ENCODE measurements around the gene FNIP2.

The FNIP2 gene

DNA sequence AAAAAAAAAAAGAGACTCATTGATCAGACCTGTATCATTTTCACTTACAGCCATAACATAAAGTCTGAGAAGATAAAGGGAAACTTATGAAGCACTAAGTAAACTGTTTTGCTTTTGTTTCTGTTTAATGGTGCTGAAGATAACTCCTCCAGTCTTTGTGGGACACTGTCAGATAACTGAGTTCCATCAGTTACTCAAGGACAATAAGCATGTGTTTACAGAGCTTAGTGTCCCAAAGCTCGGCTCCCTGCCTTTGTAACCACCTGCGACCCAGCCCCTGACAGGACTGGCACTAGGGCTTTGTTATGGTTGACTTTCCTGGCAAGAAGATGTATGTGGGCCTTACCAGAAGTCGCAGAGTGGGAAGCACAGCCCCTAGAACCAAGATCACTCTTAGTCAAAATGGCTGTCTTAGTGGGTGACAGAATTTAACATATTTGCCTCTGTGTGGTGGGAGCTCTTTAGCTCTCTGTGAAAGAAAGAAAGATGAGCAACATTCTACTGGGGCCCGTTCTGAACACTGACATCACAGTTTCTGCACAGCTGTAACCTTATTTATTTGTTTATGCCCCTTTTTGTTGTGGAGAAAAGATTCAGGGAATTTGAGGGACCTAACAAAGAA lies 68.1 kb downstream of the FNIP2 start:
- DNase-seq (ENCODE audit: low read depth in 2 of 2) = no peak

DNA sequence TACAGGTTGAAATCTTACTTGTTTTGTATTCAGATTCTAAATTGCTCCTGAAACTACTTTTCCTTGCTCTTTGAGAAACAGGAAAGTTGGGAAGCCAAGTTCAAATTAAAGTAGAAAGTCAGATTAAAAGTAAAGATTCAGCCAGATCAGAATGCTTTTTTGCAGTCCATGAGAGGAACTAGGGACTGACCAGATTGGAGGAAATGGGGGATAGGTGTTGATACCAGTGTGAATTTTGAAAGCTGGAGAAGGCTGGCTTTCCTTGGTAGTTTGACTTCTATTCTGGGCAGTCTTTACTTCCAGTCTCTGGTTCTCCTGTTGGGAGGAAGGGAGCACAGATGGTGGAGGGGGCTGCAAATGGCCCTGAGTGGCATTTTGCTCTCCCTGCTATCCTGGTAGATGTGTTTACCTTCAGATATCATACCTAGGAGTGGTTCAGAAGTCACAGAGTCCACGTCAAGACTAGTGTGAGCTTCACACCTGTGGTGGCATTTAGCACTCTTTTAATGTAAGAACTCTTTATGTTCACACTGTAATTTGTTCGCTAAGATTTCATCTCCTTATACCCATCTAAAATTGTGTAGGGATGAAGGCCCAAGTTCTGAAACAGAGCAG lies 68.8 kb downstream of the FNIP2 start:
- DNase-seq (ENCODE audit: low read depth in 2 of 2) = no peak

DNA sequence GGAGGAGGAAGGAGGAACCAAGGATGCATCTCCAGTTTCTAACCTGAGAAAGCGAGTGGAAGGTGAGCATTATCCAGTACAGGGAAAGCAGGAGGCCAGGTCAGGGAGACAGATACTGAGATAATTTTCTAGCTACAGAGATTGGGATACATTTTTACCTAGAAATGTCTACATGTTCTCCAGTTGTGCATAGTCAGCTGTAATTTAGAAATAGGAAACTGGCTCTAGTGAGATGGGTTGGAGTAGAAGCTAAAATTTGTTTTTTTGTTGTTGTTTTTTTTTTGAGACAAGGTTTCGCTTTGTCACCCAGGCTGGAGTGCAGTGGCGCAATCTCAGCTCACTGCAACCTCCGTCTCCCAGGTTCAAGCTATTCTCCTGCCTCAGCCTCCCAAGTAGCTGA lies 71.3 kb downstream of the FNIP2 start:
- no peak for DNase-seq (ENCODE audit: low read depth in 2 of 2)

DNA sequence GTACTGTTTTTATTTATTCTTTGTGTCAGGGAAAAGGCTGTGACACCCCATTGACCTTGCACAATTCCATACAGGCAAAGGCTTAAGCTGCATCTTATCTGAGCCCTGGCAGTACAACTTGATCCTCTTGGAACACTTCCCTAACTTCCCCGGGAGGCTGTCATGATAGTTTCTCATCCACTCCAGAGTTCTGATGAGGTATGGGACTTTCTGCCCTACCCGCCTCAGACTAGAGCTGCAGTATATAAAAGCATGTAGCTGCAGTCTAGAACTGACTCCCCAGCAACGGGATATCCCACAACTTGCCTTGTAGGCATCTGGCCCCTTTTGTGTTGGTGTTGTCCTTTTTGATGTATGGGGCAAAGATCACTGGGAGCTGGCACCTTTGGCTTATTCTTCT lies 72.7 kb downstream of the FNIP2 start:
- no peak for DNase-seq (ENCODE audit: low read depth in 2 of 2)

DNA sequence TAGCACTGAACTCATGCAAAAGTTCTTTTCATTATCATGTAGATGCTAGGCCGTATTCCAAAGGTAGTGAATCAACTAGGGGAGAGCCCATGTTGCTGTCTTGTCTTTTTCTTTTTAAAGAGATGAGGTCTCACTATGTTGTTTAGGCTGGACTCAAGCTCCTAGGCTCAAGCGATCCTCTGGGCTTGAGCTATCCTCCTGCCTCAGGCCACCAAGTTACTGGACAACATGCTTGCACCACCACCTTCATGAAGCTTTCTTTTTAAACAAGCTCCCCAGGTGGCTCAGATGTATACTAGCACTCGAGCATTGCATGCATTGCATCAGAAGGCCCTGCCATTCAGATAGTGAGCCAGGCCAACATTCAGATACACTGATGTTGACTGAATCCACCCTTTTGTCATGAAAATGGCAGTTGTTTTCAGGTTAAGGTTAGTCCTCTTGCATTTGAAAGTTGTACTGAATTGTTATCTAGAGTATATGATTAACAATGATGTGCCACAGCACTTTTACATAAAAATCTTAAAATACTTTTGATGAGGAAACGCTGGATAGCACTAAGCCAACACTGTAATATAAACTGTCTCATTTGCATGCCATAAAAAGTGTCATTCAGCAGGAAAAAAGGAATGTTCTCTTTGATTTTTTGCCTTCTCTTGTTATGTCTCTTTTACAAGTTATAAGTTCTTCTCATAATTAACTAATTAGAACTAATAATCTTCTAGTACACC lies 76.7 kb downstream of the FNIP2 start:
- no peak for DNase-seq (ENCODE audit: low read depth in 2 of 2)

DNA sequence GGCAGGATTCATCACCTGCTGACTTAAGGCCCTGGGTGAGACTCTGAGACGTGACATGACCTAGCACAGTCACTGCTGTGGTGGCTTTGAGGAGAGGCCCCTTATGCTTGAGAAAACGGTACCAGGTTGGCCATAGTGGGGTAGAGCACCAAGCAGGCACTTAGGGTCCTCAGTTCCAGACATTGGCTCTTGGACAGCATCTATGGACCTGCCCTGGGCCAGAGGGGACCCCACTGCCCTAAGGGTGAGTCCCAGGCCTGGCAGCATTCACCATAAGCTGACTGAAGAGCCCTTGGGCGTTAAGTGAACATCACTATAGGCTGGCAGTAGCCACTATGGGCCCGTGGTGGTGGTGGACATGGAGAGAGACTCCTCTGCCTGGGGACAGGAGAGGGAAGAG lies 78.7 kb downstream of the FNIP2 start:
- no peak for DNase-seq (ENCODE audit: low read depth in 2 of 2)

DNA sequence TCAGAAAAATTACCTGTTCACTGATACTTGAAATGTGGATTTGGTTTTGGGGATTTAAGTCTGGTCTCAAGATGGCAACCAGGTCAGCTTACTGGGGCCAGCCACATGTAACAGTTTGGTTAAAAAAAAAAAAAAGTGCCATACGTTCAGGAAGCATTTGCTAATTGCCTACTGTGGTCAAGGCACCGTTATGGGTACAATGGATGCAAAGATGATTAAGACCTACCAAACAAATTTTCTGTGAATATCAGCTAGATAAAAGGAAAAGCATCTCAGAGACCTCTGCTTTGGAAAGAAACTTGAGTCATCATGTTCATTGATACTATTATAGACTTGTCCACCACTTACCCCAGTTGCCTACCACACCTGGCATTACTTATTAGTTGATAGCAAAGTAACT lies 80.9 kb downstream of the FNIP2 start:
- DNase-seq (ENCODE audit: low read depth in 2 of 2) = no peak

DNA sequence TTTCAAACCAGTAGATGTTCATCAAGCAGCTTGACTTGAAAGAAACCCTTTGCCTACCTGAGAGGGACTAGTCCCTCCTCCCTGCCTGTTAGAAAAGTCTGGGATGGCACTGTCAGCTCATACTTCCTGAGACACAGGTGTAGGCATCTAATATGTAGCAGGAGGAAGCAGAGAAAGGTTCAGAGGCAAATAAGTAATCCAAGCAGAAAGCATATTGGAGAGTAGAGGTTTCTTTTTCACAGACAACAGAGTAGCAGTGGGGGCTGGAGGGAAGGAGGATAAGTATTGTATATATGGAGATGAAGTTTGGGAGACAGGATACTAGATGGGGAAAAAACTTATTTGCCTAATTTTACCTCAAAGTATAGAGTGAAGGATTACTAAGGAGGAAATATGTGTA lies 81.5 kb downstream of the FNIP2 start:
- DNase-seq (ENCODE audit: low read depth in 2 of 2) = no peak

DNA sequence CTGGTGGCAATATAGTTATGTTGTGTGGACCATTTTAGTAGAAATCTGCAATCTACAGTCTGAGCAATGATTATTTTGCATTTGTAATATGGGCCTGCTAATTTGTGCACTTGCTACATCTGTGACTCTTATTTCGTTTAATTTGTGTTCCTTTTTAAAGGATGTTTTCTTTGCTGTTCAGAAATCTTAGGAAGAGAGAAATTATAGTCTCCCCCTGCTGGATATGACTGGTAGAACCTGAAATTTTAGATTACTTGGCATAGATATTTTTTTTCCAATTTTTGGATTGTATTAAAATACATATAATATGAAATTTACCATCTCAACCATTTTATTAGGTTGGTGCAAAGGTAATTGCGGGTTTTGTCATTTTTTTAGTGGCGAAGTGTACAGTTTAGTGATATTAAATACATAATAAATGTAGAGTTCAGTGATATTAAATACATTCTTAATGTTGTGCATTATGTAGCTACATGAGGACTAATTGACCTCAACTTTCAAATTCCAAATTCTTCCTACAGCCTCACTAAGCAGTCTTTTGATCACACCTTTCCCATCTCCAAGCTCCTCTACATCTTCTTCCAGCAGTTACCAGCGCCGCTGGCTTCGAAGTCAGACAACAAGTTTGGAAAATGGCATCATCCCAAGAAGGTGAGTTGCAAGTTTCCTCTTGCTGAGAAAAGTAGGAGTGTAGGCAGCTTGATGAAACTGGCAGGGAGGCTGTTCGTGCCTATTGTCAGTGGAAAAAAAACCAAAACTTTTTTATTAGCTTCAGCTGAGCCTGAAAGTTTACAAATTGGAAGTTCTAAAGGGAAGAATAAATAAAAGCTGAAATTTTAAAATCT lies 82.2 kb downstream of the FNIP2 start:
- DNase-seq (ENCODE audit: low read depth in 2 of 2) = peak in 1 of 2 experiments; percentile 22

DNA sequence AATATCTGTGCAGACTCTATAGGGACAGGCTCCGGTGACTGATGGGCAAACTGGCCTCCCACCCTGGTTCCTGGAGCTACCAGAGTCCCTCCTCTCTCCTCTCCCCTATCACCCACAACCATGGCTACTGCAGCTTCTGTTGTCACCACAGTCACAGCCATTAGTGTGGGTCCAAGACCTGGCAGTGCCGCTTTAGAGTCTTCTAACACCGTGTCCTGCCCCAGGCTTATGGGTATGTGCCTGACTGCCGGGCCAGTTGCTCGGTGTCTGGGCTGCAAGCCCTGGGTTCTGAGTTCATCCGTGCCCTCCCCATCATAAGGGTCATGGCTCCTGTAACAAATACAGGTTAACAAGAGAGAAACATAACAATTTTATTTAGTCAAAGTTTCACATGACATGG lies 85.4 kb downstream of the FNIP2 start:
- DNase-seq (ENCODE audit: low read depth in 2 of 2) = no peak

DNA sequence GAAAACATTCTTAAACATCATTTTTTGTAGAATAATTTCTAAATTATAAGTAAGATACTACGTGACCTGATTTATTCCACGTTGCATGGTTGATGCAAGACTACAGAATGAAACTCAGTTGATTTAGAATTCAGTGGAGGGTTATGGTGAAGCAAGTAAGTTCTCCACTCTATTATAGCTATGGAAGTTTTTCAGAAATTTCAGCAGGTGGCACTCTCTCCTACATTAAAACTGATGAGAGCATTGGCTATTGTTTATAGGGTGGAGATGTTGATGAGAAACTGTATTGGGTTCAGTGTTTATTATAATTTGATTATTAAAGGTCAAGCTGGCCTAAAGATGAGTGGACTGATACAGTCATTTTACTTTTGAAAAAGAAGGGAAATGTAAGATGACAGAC lies 88.0 kb downstream of the FNIP2 start:
- peak in 1 of 2 experiments; percentile 25 for DNase-seq (ENCODE audit: low read depth in 2 of 2)

DNA sequence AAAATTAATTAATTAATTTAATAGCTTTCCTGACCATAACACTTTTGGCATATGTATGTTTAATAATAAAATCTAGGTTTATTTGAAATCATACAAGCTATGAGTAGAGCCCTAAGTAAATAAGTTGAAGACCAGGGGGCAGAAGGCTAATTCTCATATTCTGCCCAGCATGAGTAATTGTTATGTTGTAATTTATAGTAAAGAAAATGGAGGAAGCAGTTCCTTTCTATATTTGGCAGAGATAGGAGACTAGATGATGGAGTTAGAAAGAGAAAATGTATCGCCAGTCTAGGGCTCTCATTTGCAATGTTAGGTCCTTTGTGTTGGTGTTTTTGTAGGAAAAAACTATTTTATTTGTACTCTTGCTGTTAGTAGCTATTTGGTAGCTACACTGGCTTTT lies 89.1 kb downstream of the FNIP2 start:
- no peak for DNase-seq (ENCODE audit: low read depth in 2 of 2)

DNA sequence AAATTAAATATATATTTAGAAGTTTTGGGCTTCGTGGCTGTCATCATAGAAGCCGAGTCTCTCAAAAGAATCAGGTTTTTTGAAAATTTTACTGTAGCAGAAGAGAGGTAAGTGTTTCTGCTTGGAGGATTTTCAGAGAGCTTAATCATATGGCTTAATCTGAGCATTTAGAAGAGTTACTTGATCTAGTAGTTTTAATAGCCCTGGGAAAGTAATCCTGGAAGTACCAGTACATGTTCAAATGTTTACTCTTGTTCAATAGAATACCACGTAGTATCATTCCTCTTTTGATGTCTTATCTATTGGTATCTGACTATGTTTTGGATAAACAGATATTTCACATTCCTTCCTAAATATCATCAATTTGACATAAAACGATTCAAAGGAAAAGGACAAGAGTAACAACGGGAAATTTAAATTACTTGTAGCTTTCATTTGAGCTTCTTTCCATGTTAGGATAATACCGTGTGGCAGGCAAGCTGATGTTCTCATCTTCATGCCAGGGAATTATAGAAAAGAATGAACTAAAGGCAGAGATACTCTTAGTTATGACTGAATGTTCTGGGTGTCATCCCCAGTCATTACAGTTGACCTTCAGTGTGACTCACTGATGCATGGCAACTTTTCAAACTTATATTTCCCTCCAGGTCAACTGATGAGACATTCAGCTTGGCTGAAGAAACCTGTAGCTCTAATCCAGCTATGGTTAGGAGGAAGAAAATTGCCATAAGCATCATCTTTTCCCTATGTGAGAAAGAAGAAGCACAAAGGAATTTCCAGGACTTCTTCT lies 89.8 kb downstream of the FNIP2 start:
- no peak for DNase-seq (ENCODE audit: low read depth in 2 of 2)

DNA sequence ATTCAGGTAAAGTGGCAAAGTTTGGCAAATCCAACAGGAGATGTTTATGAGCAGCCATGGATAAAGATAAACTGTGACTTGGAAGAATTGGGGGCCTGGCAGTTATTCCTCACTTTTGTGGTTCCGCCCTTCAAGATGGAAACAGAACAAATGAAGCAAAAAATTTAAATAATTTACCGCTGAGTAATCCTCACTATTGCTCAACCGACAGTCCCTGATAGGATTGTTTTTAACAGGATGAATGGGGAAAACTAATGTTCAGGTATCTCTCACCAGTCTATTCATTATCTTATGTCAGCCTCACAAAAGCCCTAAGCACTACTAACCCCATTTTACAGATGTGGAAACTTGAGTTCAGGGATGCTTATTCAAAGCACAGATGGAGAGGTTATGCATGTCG lies 90.8 kb downstream of the FNIP2 start:
- DNase-seq (ENCODE audit: low read depth in 2 of 2) = no peak

DNA sequence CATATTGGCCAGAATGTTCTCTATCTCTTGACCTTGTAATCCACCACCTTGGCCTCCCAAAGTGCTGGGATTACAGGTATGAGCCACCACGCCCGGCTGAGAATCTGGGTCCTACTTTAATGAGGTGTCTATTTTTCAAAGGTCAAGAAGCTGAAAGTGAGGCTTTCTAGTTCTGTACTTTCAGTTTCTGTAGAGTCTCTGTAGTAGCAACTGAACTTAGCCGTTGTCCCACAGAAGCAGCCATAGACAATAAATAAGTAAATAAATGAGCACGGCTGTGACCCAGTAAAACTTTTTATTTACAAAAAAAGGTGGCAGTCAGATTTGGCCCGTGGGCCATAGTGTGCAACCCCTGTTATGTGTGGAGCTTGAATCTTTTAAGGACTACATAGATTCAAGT lies 92.0 kb downstream of the FNIP2 start:
- no peak for DNase-seq (ENCODE audit: low read depth in 2 of 2)

DNA sequence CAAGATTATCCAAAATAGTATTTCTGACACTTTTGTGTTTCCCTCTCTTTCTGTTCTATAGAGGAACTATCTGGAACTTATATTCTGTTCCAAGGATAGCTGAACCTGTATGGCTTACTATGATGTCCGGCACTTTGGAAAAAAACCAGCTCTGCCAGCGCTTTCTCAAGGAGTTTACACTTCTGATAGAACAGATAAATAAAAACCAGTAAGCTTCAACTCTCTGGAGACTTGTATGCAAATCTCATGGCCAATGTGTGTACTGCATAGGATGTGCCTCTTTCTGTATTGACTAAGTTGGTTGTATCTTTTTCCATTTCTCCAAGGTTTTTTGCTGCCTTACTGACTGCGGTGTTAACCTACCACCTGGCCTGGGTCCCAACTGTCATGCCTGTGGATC lies 92.5 kb downstream of the FNIP2 start:
- no peak for DNase-seq (ENCODE audit: low read depth in 2 of 2)

DNA sequence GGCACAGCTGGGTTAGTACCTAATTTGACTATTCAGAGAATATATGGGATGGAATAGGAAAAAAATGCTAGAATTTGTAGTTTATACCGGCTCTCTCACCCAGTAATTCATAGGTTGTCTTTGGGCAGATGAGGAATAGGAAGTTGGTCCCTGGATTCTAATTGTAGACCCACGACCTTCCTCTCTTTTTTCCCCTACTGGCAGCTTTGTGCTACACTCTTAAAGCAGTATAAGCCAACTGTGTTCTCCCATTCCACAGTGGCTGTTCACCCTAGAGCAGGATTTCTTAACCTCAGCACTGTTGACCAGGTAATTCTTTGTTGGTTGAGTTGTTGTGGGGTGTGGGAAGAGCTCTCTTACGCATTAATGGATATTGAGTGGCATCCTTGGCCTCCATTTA lies 92.9 kb downstream of the FNIP2 start:
- DNase-seq (ENCODE audit: low read depth in 2 of 2) = no peak

DNA sequence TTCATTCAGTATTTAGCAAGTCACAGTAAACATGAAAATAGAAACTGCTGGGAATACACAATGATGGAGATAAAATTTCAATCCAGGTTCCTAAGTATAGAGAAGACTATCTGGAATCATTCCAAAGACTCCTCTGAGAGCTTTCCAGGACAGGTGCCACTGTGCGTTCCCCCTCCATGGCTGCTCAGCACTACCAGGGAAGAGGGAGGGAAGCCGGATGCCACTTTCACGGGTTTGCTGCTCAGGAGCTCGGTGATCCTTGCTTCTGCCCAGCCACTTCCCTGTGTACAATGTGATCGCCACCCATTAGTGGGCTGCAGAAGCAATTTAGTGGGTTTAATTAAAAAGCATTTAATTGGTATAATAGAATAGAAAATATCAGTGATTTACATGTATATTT lies 94.5 kb downstream of the FNIP2 start:
- no peak for DNase-seq (ENCODE audit: low read depth in 2 of 2)

DNA sequence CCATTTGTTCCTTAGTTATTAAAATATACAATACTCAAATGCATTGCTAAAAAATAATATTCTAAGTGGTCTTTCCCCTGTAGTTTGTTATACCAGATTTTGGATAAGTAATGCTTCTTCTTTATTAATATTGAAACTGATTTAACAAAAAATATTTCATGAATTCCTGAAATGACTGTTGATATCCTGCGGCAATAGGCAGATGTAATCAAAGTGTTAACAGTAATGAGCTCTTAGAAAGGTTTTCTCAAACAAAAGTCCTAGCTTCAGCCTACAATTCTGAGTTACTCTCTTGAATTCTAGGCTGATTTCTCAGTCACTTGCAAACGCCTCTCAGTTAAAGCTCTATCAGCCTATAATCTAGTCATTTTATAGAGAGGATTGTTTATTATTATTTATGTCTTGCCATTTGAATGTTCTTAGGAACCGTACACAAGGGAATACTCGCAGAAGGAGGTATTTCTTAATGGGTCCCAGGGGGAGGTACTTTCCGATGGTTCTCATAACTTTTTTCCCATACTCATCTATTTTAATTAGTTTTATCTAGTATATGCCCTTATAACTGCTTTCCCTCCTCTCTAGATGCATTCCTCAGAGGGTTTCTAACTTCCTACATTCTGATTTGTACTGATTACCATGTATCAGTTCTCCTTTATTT lies 96.8 kb downstream of the FNIP2 start:
- DNase-seq (ENCODE audit: low read depth in 2 of 2) = no peak

DNA sequence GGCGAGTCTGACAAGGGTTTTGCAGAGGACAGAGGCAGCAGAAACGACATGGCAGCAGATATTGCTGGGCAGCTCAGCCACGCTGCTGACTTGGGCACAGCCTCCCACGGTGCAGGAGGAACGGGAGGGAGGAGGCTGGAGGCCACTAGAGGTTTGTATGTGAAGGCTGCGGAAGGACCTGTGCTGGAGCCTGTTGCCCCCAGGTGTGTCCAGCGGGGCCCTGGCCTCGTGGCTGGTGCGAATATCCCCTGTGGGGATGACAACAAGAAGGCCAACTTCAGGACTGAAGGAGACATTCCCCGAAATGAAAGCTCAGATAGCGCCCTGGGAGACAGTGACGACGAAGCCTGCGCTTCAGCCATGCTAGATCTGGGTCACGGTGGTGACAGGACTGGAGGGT lies 100.2 kb downstream of the FNIP2 start:
- no peak for DNase-seq (ENCODE audit: low read depth in 2 of 2)

DNA sequence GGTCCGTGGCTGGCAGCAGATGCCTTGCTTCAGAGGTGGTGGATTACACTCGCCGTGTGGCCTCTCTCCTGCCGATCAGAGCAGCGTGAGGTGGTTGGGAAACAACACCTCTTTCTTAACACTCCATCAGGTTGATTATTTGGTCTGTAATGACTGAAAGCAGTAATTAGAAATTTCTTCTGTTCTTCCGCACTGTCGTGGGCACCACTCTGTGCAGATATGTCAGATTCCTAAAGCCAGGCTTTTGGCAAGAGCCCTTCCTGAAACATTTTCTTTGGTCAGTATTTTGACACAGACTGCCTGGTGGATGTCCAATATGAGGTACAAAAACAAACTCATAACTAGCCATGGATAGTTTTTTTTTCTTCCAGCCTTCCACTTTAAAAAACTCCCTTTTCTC lies 100.9 kb downstream of the FNIP2 start:
- DNase-seq (ENCODE audit: low read depth in 2 of 2) = no peak
